K562 (cell line): ENCODE results near the gene PLPPR1. TPM values are rescaled to one million over a fixed set of nuclear protein-coding genes. Genes with fewer than 3 reads are reported as not detected.

Experiments
- BRCA1 ChIP-seq, 2 experiments: fragments of 450-650 bp in 1 of 2; sonication (generic) in 1 of 2; formaldehyde crosslinking in 1 of 2; IDR thresholded peaks; 2 replicates each; pipeline versions ENCODE4 v1.5.0 to v1.6.1; 2017 to 2020; ENCODE audit warnings: mild to moderate bottlenecking in 1 of 2, missing genetic modification reagents in 1 of 2
- HMG20A ChIP-seq: fragments of 450-650 bp; formaldehyde crosslinking; conservative IDR thresholded peaks from 2 replicates; pipeline ENCODE4 v1.4.0; 2020; ENCODE audit warnings: mild to moderate bottlenecking, mixed read lengths
- SMARCE1 ChIP-seq: fragments of 450-650 bp; IDR thresholded peaks from 2 replicates; pipeline ENCODE4 v1.7.1; 2016; ENCODE audit warnings: mild to moderate bottlenecking
- TBP ChIP-seq: optimal IDR thresholded peaks from 2 replicates; pipeline ENCODE3; 2011; ENCODE audit warnings: low read depth, low read length, improper control_type of control experiment
- polyA plus RNA-seq, 8 experiments: library from polyadenylated mRNA; depleted of rRNA in 4 of 8; stranded (reverse) in 5 of 8; unstranded in 3 of 8; fragments of >200 nt; fragmentation: Nextera tagmentation in 2 of 8; fragmentation: Illumina TruSeq in 1 of 8; extraction: Ambion mirVana in 2 of 8; extraction: Trizol in 1 of 8; gene quantifications; 2 replicates each; pipeline versions ENCODE4 v1.2.1 to v1.2.3, GENCODE V29; 2011 to 2014; ENCODE audit warnings: inconsistent platforms in 1 of 8, missing spikeins in 1 of 8
- total RNA-seq, 7 experiments: library from RNA; depleted of rRNA in 6 of 7; stranded (reverse); fragments of >200 nt in 6 of 7; fragmentation: Illumina TruSeq in 2 of 7; extraction: Trizol in 2 of 7; gene quantifications; 2 replicates each; pipeline versions ENCODE4 v1.2.1 to v1.2.3, GENCODE V29; 2011 to 2021; ENCODE audit warnings: low replicate concordance in 1 of 7
- TF ChIP-seq, protein P1 (sequence below): fragments of 250-450 bp; sonication (Bioruptor Pico); IDR thresholded peaks from 2 replicates; pipeline ENCODE4 v1.5.0; 2021; ENCODE audit warnings: mild to moderate bottlenecking, borderline replicate concordance
- TF ChIP-seq, protein P2 (sequence below), 2 experiments: fragments of 450-650 bp in 1 of 2; IDR thresholded peaks; 2 replicates each; pipeline ENCODE4 v1.6.1; 2011 to 2017; ENCODE audit warnings: low read depth in 2 of 2, antibody characterized with exemption in 1 of 2, borderline replicate concordance in 1 of 2, low read length in 1 of 2, mild to moderate bottlenecking in 1 of 2, mixed read lengths in 1 of 2; ENCODE audit not compliant: control insufficient read depth in 1 of 2
- TF ChIP-seq, protein P3 (sequence below): fragments of 450-650 bp; IDR thresholded peaks from 2 replicates; pipeline ENCODE4 v1.6.1; 2016; ENCODE audit warnings: low read depth
- TF ChIP-seq, protein P4 (sequence below), 2 experiments: IDR thresholded peaks in 1 of 2; conservative IDR thresholded peaks in 1 of 2; 2 replicates each; pipeline ENCODE4 v1.6.1; 2016; ENCODE audit warnings: low read depth in 2 of 2, mild to moderate bottlenecking in 1 of 2, missing compliant biosample characterization in 1 of 2, missing genetic modification characterization in 1 of 2, moderate library complexity in 1 of 2

Gene PLPPR1
- total and polyA plus RNA-seq, 9 of the 15 experiments (the other 6 are each of a cell fraction or from before 2014, with no cell fraction given) = not detected

DNA sequence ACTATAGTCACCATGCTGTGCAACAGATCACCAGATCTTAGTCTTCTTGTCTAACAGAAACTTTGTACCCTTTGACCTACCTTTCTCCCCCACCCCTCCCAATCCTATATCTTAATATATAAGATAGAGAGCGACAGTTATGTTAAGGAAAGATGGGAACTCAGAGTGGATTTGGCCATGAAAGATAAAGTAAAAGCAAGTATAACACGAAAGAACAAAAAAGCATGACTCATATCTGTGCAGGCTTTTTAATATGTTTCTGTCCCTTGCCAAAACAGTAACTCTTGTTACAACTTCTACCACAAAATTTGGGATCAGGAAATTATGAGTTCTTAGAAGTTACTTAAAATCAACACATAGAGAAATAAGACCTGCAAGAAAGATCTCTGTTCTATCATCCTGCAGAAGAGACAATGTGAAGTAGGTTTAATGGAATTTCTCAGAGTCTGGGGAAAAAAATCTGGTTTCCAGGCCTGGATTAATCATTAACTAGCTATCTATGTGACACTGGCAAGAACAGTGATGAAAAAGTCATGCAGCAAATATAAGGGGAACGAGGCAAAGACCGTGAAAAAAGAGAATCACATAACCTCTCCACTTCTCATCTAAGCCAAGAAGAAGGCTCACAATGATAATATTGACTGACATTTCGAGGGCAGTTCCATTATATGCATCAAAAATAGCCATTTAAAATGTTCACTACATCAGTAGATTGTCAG is 337.7 kb downstream of the PLPPR1 start (continued):
- TF ChIP-seq, protein P1, sequence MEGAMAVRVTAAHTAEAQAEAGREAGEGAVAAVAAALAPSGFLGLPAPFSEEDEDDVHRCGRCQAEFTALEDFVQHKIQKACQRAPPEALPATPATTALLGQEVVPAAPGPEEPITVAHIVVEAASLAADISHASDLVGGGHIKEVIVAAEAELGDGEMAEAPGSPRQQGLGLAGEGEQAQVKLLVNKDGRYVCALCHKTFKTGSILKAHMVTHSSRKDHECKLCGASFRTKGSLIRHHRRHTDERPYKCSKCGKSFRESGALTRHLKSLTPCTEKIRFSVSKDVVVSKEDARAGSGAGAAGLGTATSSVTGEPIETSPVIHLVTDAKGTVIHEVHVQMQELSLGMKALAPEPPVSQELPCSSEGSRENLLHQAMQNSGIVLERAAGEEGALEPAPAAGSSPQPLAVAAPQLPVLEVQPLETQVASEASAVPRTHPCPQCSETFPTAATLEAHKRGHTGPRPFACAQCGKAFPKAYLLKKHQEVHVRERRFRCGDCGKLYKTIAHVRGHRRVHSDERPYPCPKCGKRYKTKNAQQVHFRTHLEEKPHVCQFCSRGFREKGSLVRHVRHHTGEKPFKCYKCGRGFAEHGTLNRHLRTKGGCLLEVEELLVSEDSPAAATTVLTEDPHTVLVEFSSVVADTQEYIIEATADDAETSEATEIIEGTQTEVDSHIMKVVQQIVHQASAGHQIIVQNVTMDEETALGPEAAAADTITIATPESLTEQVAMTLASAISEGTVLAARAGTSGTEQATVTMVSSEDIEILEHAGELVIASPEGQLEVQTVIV (CRISPR knock-in tag) = no peak
- TF ChIP-seq BRCA1 (IDR thresholded peaks at IDR 0.05) = no peak
- TF ChIP-seq BRCA1 (CRISPR knock-in tag; IDR thresholded peaks at IDR 0.05) = no peak
- TF ChIP-seq, protein P2, sequence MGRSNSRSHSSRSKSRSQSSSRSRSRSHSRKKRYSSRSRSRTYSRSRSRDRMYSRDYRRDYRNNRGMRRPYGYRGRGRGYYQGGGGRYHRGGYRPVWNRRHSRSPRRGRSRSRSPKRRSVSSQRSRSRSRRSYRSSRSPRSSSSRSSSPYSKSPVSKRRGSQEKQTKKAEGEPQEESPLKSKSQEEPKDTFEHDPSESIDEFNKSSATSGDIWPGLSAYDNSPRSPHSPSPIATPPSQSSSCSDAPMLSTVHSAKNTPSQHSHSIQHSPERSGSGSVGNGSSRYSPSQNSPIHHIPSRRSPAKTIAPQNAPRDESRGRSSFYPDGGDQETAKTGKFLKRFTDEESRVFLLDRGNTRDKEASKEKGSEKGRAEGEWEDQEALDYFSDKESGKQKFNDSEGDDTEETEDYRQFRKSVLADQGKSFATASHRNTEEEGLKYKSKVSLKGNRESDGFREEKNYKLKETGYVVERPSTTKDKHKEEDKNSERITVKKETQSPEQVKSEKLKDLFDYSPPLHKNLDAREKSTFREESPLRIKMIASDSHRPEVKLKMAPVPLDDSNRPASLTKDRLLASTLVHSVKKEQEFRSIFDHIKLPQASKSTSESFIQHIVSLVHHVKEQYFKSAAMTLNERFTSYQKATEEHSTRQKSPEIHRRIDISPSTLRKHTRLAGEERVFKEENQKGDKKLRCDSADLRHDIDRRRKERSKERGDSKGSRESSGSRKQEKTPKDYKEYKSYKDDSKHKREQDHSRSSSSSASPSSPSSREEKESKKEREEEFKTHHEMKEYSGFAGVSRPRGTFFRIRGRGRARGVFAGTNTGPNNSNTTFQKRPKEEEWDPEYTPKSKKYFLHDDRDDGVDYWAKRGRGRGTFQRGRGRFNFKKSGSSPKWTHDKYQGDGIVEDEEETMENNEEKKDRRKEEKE (IDR thresholded peaks at IDR 0.05; ENCODE audit: borderline replicate concordance in 1 of 2, control insufficient read depth in 1 of 2, low read depth in 2 of 2, low read length in 1 of 2) = no peak
- TF ChIP-seq, protein P3, sequence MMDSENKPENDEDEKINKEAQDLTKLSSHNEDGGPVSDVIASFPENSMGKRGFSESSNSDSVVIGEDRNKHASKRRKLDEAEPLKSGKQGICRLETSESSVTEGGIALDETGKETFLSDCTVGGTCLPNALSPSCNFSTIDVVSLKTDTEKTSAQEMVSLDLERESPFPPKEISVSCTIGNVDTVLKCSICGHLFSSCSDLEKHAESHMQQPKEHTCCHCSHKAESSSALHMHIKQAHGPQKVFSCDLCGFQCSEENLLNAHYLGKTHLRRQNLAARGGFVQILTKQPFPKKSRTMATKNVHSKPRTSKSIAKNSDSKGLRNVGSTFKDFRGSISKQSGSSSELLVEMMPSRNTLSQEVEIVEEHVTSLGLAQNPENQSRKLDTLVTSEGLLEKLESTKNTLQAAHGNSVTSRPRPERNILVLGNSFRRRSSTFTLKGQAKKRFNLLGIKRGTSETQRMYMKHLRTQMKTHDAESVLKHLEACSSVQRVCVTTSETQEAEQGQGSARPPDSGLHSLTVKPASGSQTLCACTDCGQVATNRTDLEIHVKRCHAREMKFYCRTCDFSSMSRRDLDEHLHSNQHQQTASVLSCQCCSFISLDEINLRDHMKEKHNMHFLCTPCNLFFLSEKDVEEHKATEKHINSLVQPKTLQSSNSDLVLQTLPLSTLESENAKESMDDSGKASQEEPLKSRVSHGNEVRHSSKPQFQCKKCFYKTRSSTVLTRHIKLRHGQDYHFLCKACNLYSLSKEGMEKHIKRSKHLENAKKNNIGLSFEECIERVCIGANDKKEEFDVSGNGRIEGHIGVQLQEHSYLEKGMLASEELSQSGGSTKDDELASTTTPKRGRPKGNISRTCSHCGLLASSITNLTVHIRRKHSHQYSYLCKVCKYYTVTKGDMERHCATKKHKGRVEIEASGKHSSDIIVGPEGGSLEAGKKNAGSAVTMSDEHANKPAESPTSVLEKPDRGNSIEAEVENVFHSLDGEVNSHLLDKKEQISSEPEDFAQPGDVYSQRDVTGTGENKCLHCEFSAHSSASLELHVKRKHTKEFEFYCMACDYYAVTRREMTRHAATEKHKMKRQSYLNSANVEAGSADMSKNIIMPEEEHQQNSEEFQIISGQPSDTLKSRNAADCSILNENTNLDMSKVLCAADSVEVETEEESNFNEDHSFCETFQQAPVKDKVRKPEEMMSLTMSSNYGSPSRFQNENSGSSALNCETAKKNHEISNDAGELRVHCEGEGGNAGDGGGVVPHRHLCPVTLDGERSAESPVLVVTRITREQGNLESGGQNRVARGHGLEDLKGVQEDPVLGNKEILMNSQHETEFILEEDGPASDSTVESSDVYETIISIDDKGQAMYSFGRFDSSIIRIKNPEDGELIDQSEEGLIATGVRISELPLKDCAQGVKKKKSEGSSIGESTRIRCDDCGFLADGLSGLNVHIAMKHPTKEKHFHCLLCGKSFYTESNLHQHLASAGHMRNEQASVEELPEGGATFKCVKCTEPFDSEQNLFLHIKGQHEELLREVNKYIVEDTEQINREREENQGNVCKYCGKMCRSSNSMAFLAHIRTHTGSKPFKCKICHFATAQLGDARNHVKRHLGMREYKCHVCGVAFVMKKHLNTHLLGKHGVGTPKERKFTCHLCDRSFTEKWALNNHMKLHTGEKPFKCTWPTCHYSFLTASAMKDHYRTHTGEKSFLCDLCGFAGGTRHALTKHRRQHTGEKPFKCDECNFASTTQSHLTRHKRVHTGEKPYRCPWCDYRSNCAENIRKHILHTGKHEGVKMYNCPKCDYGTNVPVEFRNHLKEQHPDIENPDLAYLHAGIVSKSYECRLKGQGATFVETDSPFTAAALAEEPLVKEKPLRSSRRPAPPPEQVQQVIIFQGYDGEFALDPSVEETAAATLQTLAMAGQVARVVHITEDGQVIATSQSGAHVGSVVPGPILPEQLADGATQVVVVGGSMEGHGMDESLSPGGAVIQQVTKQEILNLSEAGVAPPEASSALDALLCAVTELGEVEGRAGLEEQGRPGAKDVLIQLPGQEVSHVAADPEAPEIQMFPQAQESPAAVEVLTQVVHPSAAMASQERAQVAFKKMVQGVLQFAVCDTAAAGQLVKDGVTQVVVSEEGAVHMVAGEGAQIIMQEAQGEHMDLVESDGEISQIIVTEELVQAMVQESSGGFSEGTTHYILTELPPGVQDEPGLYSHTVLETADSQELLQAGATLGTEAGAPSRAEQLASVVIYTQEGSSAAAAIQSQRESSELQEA = no peak
- TF ChIP-seq, protein P4, sequence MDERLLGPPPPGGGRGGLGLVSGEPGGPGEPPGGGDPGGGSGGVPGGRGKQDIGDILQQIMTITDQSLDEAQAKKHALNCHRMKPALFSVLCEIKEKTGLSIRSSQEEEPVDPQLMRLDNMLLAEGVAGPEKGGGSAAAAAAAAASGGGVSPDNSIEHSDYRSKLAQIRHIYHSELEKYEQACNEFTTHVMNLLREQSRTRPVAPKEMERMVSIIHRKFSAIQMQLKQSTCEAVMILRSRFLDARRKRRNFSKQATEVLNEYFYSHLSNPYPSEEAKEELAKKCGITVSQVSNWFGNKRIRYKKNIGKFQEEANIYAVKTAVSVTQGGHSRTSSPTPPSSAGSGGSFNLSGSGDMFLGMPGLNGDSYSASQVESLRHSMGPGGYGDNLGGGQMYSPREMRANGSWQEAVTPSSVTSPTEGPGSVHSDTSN (CRISPR knock-in tag; IDR thresholded peaks at IDR 0.05; ENCODE audit: low read depth) = no peak
- TF ChIP-seq, protein P4 (tag; conservative IDR thresholded peaks at IDR 0.05; ENCODE audit: low read depth) = no peak
- TF ChIP-seq TBP = no peak
- no peak for TF ChIP-seq HMG20A (CRISPR knock-in tag)
- TF ChIP-seq SMARCE1 = peak; percentile 54; the same call in 1 of the 2 replicates
